Adrenal gland (tissue), 5 donors: Measurements from ENCODE around the gene EFNA4.

Experiments
- CTCF ChIP-seq, 6 experiments: fragments of 450-650 bp in 4 of 6; fragments of 200-600 bp in 2 of 6; sonication (generic) in 1 of 6; IDR thresholded peaks; 1 replicate in 5 of 6; 2 replicates in 1 of 6; pipeline versions ENCODE4 v1.5.1 to v1.8.0; 2016 to 2021; ENCODE audit warnings: antibody characterized with exemption in 6 of 6, mild to moderate bottlenecking in 2 of 6, moderate library complexity in 1 of 6
- POLR2A ChIP-seq, 2 donors: fragments of 450-650 bp; IDR thresholded peaks; one replicate each; pipeline ENCODE4 v1.6.1; 2017; ENCODE audit warnings: antibody characterized with exemption in 2 of 2, mild to moderate bottlenecking in 2 of 2, moderate library complexity in 1 of 2
- donor health status: DM: no; HTN: no; CAD: no.

DNA sequence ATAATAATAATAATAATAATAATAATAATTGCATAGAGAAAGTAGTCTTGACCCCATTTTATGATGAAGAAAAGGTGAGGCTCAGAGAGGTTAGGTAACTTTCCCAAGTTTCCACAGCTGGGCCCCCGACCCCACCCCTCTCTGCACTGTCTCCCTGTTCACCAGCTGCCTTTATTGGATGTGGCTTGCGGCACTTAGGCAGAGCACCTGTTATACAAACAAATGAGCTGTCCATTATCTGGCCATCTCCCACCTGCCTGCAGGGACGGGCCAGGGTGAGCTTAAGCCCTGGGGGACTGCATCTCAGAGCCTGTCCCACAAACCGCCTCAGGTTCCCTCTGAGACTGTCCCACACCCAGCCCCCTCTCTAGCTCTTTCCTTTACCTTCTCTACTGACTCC lies 54.1 kb downstream of the EFNA4 start:
- TF ChIP-seq POLR2A (IDR thresholded peaks at IDR 0.05) (no peak), CTCF (IDR thresholded peaks at IDR 0.05) (no peak)
